G401 (cell line): ENCODE measurements around the gene EIF4A2. TPM values are rescaled to one million over a fixed set of nuclear protein-coding genes. Genes with fewer than 3 reads are reported as not detected.
"Not testable (repeated sequence)": the region's sequence is repeated elsewhere in the genome, so short reads cannot be mapped to it uniquely, and the experiment has no call there.

Experiments
- DNase-seq: peaks from one replicate; pipeline ENCODE4 v3.0.0-alpha.2; 2015; ENCODE audit warnings: low spot score
- in situ Hi-C: cut with HindIII; loops from 2 replicates; pipeline ENCODE4 v1.10.0; 2016; ENCODE audit warnings: low sequenced_read_pairs, mixed read lengths
- total RNA-seq: library from RNA; depleted of rRNA; stranded (reverse); fragments of >200 nt; shearing (Covaris generic); gene quantifications from 2 replicates; pipeline ENCODE4 v1.2.3, GENCODE V29; 2014

Gene EIF4A2
- total RNA-seq, 1 experiment from 2014 or later: 286 TPM

GRCh38 chr3:186783731-186784515, 546 bp downstream of the EIF4A2 start:
- DNase-seq: peak; percentile 86
- in situ Hi-C loops: no loop called here

GRCh38 chr3:186784820-186785494, 1.6 kb downstream of the EIF4A2 start:
- in situ Hi-C loops: no loop called here
- DNase-seq: no peak

GRCh38 chr3:186785495-186786018, 2.2 kb downstream of the EIF4A2 start:
- no peak for DNase-seq

GRCh38 chr3:186786922-186787321, 3.5 kb downstream of the EIF4A2 start:
- in situ Hi-C loops: no loop called here

More at GRCh38 chr3:186785495-186786018, 2.2 kb downstream of the EIF4A2 start:
- in situ Hi-C loops: no loop called here

GRCh38 chr3:186787642-186788481, 4.5 kb downstream of the EIF4A2 start:
- in situ Hi-C loops: no loop called here

More at GRCh38 chr3:186786922-186787321, 3.5 kb downstream of the EIF4A2 start:
- DNase-seq: no peak

GRCh38 chr3:186788482-186789370, 5.3 kb downstream of the EIF4A2 start:
- DNase-seq: peak; percentile 15
- in situ Hi-C loops: no loop called here

More at GRCh38 chr3:186787642-186788481, 4.5 kb downstream of the EIF4A2 start:
- DNase-seq: peak; percentile 14

GRCh38 chr3:186789554-186790260, 6.3 kb downstream of the EIF4A2 start:
- in situ Hi-C loops: no loop called here
- peak; percentile 22 for DNase-seq

- in situ Hi-C loops: no loop called here
- DNase-seq: peak; percentile 63
These were observed 7.0 kb downstream of the EIF4A2 start for GRCh38 chr3:186790261-186790981.

- in situ Hi-C loops: no loop called here
- no peak for DNase-seq
These were observed 15.0 kb downstream of the EIF4A2 start for GRCh38 chr3:186798239-186798874.

- in situ Hi-C loops: no loop called here
- DNase-seq: no peak
These were observed 16.9 kb downstream of the EIF4A2 start for GRCh38 chr3:186800285-186800684.

GRCh38 chr3:186802701-186803100, 19.3 kb downstream of the EIF4A2 start:
- no peak for DNase-seq
- in situ Hi-C loops: no loop called here

- in situ Hi-C loops, DNase-seq: not testable (repeated sequence)
These were observed 20.1 kb downstream of the EIF4A2 start for GRCh38 chr3:186803447-186803846.

- in situ Hi-C loops: no loop called here
These were observed 23.0 kb downstream of the EIF4A2 start, which contains the start of gene RFC4 for GRCh38 chr3:186806089-186807055. RFC4 (minus strand) TSS chr3:186806482; CDS start chr3:186804713, 1,769 bp downstream.

GRCh38 chr3:186807231-186807630, 23.9 kb downstream of the EIF4A2 start:
- in situ Hi-C loops: no loop called here
- DNase-seq: no peak

More at GRCh38 chr3:186806089-186807055, 23.0 kb downstream of the EIF4A2 start, which contains the start of gene RFC4:
- DNase-seq: peak; percentile 89

- no peak for DNase-seq
- in situ Hi-C loops: no loop called here
These were observed 27.1 kb downstream of the EIF4A2 start for GRCh38 chr3:186810336-186810996.
